DOHH2 (cell line): ENCODE results near the gene CGB2.
"Not testable (repeated sequence)": the region's sequence is repeated elsewhere in the genome, so short reads cannot be mapped to it uniquely, and the experiment has no call there.

Experiments used
- CTCF ChIP-seq: fragments of 200-600 bp; sonication (generic); IDR thresholded peaks from one replicate; pipeline ENCODE4 v1.5.1; 2014; ENCODE audit warnings: antibody characterized with exemption, mild to moderate bottlenecking, low read depth, low read length; ENCODE audit not compliant: poor library complexity, severe bottlenecking
- EZH2phosphoT487 ChIP-seq: fragments of 200-600 bp; sonication (generic); IDR thresholded peaks from 2 replicates; pipeline ENCODE4 v1.6.1; 2017; ENCODE audit warnings: borderline replicate concordance, mild to moderate bottlenecking, antibody characterized with exemption, low read length, moderate library complexity, mixed read lengths

- TF ChIP-seq CTCF, EZH2phosphoT487: not testable (repeated sequence)
These were observed 8.0 kb downstream of the CGB2 start for GRCh38 chr19:49039736-49040135.
